Astrocyte (in vitro differentiated cells and primary cell): ENCODE data around the gene KCNAB1.

ENCODE experiments used
- CTCF ChIP-seq: IDR thresholded peaks from 2 replicates; pipeline ENCODE4 v1.5.1; 2011; ENCODE audit warnings: low read depth, mild to moderate bottlenecking, inconsistent platforms, low read length, moderate library complexity; ENCODE audit not compliant: insufficient read depth
- EZH2 ChIP-seq: IDR thresholded peaks from 2 replicates; pipeline ENCODE4 v1.6.1; 2012; ENCODE audit warnings: mild to moderate bottlenecking, low read length, inconsistent platforms; ENCODE audit not compliant: insufficient read depth

- TF ChIP-seq CTCF (no peak), EZH2 (no peak)
Observed at GRCh38 chr3:156445117-156446090, 325.0 kb downstream of the KCNAB1 start.
